Measurements from ENCODE around the gene ZBTB20. TPM values are rescaled to one million over a fixed set of nuclear protein-coding genes. Genes with fewer than 3 reads are reported as not detected.
A peak's percentile ranks its signal among the peaks of the same experiment; 100 is the strongest.

ZBTB20 gene
- total and polyA plus RNA-seq, 10 donors, result 0.32 to 89.7 (median 71.8) TPM

DNA sequence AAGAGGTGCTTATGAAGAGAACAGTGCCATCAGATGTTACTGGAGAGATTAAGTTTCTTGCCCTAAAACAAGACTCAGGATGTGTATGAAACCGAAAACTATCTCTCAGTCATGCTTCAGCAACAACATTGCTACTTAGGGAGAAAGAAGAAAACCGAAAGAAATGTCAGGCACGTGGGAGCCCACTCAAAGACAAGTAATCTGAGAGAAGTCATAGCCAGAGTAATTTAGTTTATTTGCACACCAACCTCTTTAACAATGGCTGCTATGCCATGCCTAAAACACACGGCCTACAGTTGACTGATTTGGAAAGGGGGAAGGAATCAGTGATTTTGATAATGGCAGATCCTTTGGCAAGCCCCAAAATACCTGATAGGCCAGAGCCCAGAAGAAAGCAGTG is 690.3 kb downstream of the ZBTB20 start:
- WGBS, 5 donors, result 73 to 81% (median 79%) methylated on average over 4 of the region's 4 CpGs
- Histone ChIP-seq H3K9me3 (no peaks in the 10 kb centered on the region), H3K4me1 (peaks cover 8 to 69% (median 36%) of the 10 kb centered on the region in 6 donors), H3K27ac (peak overlapping the region in 7 of 8 donors; percentile 1 to 80 (median 68)), H3K27me3 (replicated peaks in 1 of 7) (no peaks in the 10 kb centered on the region), H3K4me3 (no peak overlapping the region), H3K36me3 (no peaks in the 10 kb centered on the region)
- intact Hi-C loops (cut with DNase I; ENCODE audit: low total_unique reads), result no loop called here
- no peak for DNase-seq
- no peak for TF ChIP-seq POLR2A (IDR thresholded peaks at IDR 0.05)
- no peak for TF ChIP-seq POLR2AphosphoS5 (IDR thresholded peaks at IDR 0.05)
- TF ChIP-seq, protein P1, sequence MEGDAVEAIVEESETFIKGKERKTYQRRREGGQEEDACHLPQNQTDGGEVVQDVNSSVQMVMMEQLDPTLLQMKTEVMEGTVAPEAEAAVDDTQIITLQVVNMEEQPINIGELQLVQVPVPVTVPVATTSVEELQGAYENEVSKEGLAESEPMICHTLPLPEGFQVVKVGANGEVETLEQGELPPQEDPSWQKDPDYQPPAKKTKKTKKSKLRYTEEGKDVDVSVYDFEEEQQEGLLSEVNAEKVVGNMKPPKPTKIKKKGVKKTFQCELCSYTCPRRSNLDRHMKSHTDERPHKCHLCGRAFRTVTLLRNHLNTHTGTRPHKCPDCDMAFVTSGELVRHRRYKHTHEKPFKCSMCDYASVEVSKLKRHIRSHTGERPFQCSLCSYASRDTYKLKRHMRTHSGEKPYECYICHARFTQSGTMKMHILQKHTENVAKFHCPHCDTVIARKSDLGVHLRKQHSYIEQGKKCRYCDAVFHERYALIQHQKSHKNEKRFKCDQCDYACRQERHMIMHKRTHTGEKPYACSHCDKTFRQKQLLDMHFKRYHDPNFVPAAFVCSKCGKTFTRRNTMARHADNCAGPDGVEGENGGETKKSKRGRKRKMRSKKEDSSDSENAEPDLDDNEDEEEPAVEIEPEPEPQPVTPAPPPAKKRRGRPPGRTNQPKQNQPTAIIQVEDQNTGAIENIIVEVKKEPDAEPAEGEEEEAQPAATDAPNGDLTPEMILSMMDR (IDR thresholded peaks at IDR 0.05 in 8 of 11, conservative IDR thresholded peaks at IDR 0.05 in 3 of 11), result no peak

DNA sequence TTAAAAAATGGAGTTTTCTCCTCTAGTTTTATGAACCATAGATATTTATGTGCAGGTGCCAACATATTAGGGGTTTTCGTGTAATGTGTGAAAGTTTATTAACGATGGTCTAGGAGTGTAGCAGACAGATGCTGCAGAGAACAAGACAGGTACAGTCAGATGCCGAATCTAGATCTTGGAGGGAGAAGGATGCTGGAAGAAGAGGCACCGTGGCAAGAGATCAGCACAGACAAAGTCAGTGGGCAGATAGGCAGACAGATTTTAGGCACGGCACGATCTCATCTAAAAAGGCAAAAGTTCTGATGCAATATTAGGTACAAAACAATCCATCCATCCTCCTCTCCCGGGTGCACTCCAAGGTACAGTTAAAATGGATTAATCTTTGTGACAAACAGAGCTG is 691.7 kb downstream of the ZBTB20 start:
- peaks cover 8 to 81% (median 39%) of the 10 kb centered on the region in 6 donors for H3K4me1 ChIP-seq
- peak overlapping the region in 6 of 8 donors; percentile 49 to 80 (median 73) for H3K27ac ChIP-seq
- H3K9me3 ChIP-seq, result no peaks in the 10 kb centered on the region
- H3K36me3 ChIP-seq, result no peaks in the 10 kb centered on the region
- intact Hi-C loops (cut with DNase I; ENCODE audit: low total_unique reads), result no loop called here
- TF ChIP-seq POLR2A (IDR thresholded peaks at IDR 0.05), result no peak
- no peak for TF ChIP-seq POLR2AphosphoS5 (IDR thresholded peaks at IDR 0.05)
- TF ChIP-seq, protein P1 (IDR thresholded peaks at IDR 0.05 in 8 of 11, conservative IDR thresholded peaks at IDR 0.05 in 3 of 11), result no peak
- peak overlapping the region in 2 of 8 donors; percentile 46 to 59 for H3K4me3 ChIP-seq
- WGBS, 5 donors, result 66 to 78% (median 68%) methylated on average over 7 of the region's 7 CpGs
- no peak for DNase-seq
- H3K27me3 ChIP-seq (replicated peaks in 1 of 7), result no peaks in the 10 kb centered on the region

DNA sequence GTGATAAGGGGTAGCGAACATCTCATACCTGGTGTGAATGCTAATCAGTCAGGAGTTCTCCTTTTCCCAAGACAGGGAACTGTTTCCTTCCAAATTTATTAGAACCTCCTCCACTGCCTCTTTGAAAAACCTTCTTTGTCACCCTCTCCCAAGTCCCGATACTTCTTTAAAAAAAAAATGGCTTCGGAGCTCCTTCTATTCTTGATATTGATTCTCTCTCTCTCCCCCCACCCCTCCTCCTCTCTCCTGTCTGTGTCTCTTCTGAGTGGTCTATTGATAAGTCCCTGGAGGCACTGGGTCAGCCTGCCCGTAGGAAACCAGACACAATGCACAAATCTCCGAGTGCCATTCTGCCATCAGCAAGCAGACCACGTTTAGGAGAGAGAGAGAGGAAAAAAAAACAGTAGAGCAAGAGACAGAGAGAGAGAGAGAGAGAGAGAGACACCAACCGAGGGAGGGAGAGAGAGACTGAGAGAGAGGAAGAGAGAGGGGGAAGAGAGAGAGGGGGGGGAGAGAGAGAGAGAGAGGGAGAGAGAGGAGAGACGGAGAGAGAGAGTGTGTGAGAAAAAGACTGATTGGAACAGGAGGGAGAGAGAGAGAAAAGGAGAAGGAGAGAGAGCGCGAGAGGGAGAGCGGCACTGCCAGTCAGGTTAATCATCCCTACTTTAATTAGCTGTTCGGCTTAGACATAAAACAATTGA is 692.4 kb downstream of the ZBTB20 start:
- H3K27me3 ChIP-seq (replicated peaks in 1 of 7), result no peaks in the 10 kb centered on the region
- DNase-seq, result no peak
- no peaks in the 10 kb centered on the region for H3K9me3 ChIP-seq
- peak overlapping the region in 7 of 8 donors; percentile 29 to 80 (median 69) for H3K27ac ChIP-seq
- H3K4me1 ChIP-seq, result peaks cover 8 to 81% (median 42%) of the 10 kb centered on the region in 6 donors
- 10 to 20% (median 13%) methylated on average over 12 of the region's 12 CpGs for whole genome bisulfite sequencing, 5 donors
- TF ChIP-seq, protein P1 (IDR thresholded peaks at IDR 0.05 in 8 of 11, conservative IDR thresholded peaks at IDR 0.05 in 3 of 11), result peak in 4 of 11 experiments; percentile 16 to 85 (median 66)
- no peak for TF ChIP-seq POLR2AphosphoS5 (IDR thresholded peaks at IDR 0.05)
- TF ChIP-seq POLR2A (IDR thresholded peaks at IDR 0.05), result no peak
- H3K36me3 ChIP-seq, result no peaks in the 10 kb centered on the region
- H3K4me3 ChIP-seq, result peak overlapping the region; percentile 14 to 59 (median 35)
- intact Hi-C loops (cut with DNase I; ENCODE audit: low total_unique reads), result no loop called here

DNA sequence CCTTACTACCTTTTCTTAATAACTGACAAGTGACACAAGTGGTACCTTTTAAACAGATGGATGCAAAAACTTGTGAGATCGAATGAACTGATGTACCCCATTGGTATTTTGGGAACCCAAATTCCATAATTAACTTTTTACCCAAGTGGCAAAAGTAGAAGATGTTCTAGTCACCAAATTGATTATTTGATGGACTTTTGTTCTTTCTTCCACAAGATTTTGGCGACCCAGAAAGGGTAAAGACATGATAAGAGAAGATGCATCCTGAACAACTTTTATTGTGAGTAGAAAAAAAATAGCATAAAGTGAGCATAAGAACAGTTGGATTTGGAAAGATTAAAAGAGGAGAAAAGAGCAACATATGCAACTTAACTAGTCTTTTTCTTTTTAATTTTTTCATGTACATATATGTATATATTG is 693.7 kb downstream of the ZBTB20 start:
- TF ChIP-seq, protein P1 (IDR thresholded peaks at IDR 0.05 in 8 of 11, conservative IDR thresholded peaks at IDR 0.05 in 3 of 11), result no peak
- no peak for TF ChIP-seq POLR2A (IDR thresholded peaks at IDR 0.05)
- no peak for TF ChIP-seq POLR2AphosphoS5 (IDR thresholded peaks at IDR 0.05)
- intact Hi-C loops (cut with DNase I; ENCODE audit: low total_unique reads), result no loop called here
- H3K9me3 ChIP-seq, result no peaks in the 10 kb centered on the region
- H3K4me3 ChIP-seq, result peak overlapping the region in 4 of 8 donors; percentile 34 to 59 (median 41)
- no peak for DNase-seq
- H3K27ac ChIP-seq, result peak overlapping the region in 6 of 8 donors; percentile 63 to 80 (median 74)
- no peaks in the 10 kb centered on the region for H3K27me3 ChIP-seq (replicated peaks in 1 of 7)
- H3K36me3 ChIP-seq, result no peaks in the 10 kb centered on the region
- peaks cover 8 to 71% (median 37%) of the 10 kb centered on the region in 6 donors for H3K4me1 ChIP-seq
- WGBS, 5 donors, result 73 to 85% (median 78%) methylated on average over 2 of the region's 2 CpGs

All from spleen (tissue), 11 donors.